HEK293T (cell line): ENCODE results near the gene ALK.

ENCODE experiments used
- CTCF ChIA-PET: fragments of 350-600 bp; formaldehyde crosslinking; extraction: SDS; loops from one replicate; lab custom pipeline; 2021; ENCODE audit warnings: antibody characterized with exemption, inconsistent platforms; lab: Yijun Ruan, JAX
- POLR2A ChIA-PET: fragments of 350-600 bp; formaldehyde crosslinking; extraction: SDS; loops from one replicate; lab custom pipeline; 2020; ENCODE audit warnings: antibody characterized with exemption, inconsistent platforms; lab: Yijun Ruan, JAX
- DNase-seq: peaks from one replicate; pipeline ENCODE4 v3.0.0; 2012; ENCODE audit warnings: mixed read lengths; ENCODE audit errors: extremely low spot score
- ARNT ChIP-seq: fragments of 450-650 bp; IDR thresholded peaks from 2 replicates; pipeline ENCODE4 v1.6.1; 2017; ENCODE audit warnings: mild to moderate bottlenecking
- BHLHE40 ChIP-seq: fragments of 450-650 bp; IDR thresholded peaks from 2 replicates; pipeline ENCODE4 v1.6.1; 2016; ENCODE audit warnings: mild to moderate bottlenecking, moderate library complexity, borderline replicate concordance
- CTBP1 ChIP-seq: fragments of 450-650 bp; IDR thresholded peaks from 2 replicates; pipeline ENCODE4 v1.6.1; 2016; ENCODE audit warnings: borderline replicate concordance
- ELF4 ChIP-seq: fragments of 450-650 bp; IDR thresholded peaks from 2 replicates; pipeline ENCODE4 v1.6.1; 2017; ENCODE audit warnings: antibody characterized with exemption
- FOXA1 ChIP-seq: fragments of 450-650 bp; IDR thresholded peaks from 2 replicates; pipeline ENCODE4 v1.6.1; 2016; ENCODE audit warnings: mild to moderate bottlenecking
- FOXK2 ChIP-seq: fragments of 450-650 bp; IDR thresholded peaks from 2 replicates; pipeline ENCODE4 v1.6.1; 2016; ENCODE audit warnings: mild to moderate bottlenecking
- FOXM1 ChIP-seq: fragments of 450-650 bp; IDR thresholded peaks from 2 replicates; pipeline ENCODE4 v1.6.1; 2017; ENCODE audit warnings: mild to moderate bottlenecking, borderline replicate concordance
- HDGF ChIP-seq: fragments of 450-650 bp; IDR thresholded peaks from 2 replicates; pipeline ENCODE4 v1.6.1; 2017; ENCODE audit warnings: antibody characterized with exemption, borderline replicate concordance
- L3MBTL2 ChIP-seq: fragments of 450-650 bp; conservative IDR thresholded peaks from 2 replicates; pipeline ENCODE4 v1.6.1; 2016; ENCODE audit warnings: mild to moderate bottlenecking
- LEF1 ChIP-seq: fragments of 450-650 bp; IDR thresholded peaks from 2 replicates; pipeline ENCODE4 v1.6.1; 2017; ENCODE audit warnings: mild to moderate bottlenecking, borderline replicate concordance
- NFRKB ChIP-seq: fragments of 450-650 bp; IDR thresholded peaks from 2 replicates; pipeline ENCODE4 v1.6.1; 2016; ENCODE audit warnings: mild to moderate bottlenecking, moderate library complexity
- SP1 ChIP-seq: fragments of 450-650 bp; IDR thresholded peaks from 2 replicates; pipeline ENCODE4 v1.6.1; 2017
- SUZ12 ChIP-seq: fragments of 450-650 bp; IDR thresholded peaks from 2 replicates; pipeline ENCODE4 v1.6.1; 2016; ENCODE audit warnings: mild to moderate bottlenecking
- TARDBP ChIP-seq: fragments of 450-650 bp; IDR thresholded peaks from 2 replicates; pipeline ENCODE4 v1.6.1; 2016
- ZNF384 ChIP-seq: fragments of 450-650 bp; IDR thresholded peaks from 2 replicates; pipeline ENCODE4 v1.6.1; 2016

Gene ALK

GRCh38 chr2:29154610-29155009 is 766.8 kb downstream of the ALK start:
- no peak for DNase-seq
- ChIA-PET POLR2A (no interaction called here), CTCF (no interaction called here)
- no peak for TF ChIP-seq LEF1
- no peak for TF ChIP-seq L3MBTL2
- TF ChIP-seq FOXM1: no peak
- TF ChIP-seq NFRKB: no peak
- no peak for TF ChIP-seq FOXK2

- TF ChIP-seq ARNT: no peak
- TF ChIP-seq FOXK2: no peak
- TF ChIP-seq SP1: no peak
- no peak for TF ChIP-seq ZNF384
- no peak for TF ChIP-seq SUZ12
- TF ChIP-seq FOXA1: no peak
- no peak for TF ChIP-seq TARDBP
- ChIA-PET CTCF (no interaction called here), POLR2A (no interaction called here)
- DNase-seq: no peak
Observed at GRCh38 chr2:29147963-29148362, 773.4 kb downstream of the ALK start.

- ChIA-PET POLR2A (no interaction called here), CTCF (no interaction called here)
- DNase-seq: no peak
- TF ChIP-seq FOXM1 (no peak), ZNF384 (no peak), HDGF (no peak), ELF4 (no peak), TARDBP (no peak), SUZ12 (no peak), SP1 (no peak), FOXA1 (no peak), L3MBTL2 (no peak), BHLHE40 (no peak), CTBP1 (no peak), LEF1 (no peak), NFRKB (no peak)
Observed at GRCh38 chr2:29146197-29146596, 775.2 kb downstream of the ALK start.

- DNase-seq: no peak
- ChIA-PET CTCF (no interaction called here), POLR2A (no interaction called here)
- TF ChIP-seq BHLHE40: no peak
- no peak for TF ChIP-seq CTBP1
Observed at GRCh38 chr2:29143657-29144056, 777.7 kb downstream of the ALK start.
